KMS-11 (cell line): ENCODE data around the gene WNT4.

Source experiments
- H2AFZ ChIP-seq: fragments of 200-600 bp; sonication (generic); 2 replicates; pipeline ENCODE4 v1.6.1; 2016; ENCODE audit warnings: antibody characterized with exemption, mixed run types, low read depth
- H3K27ac ChIP-seq: fragments of 200-600 bp; sonication (generic); 2 replicates; pipeline ENCODE4 v1.6.1; 2016; ENCODE audit warnings: mild to moderate bottlenecking, mixed run types
- H3K27me3 ChIP-seq: fragments of 200-600 bp; sonication (generic); 2 replicates; pipeline ENCODE4 v1.6.1; 2017; ENCODE audit warnings: mild to moderate bottlenecking, low read depth, mixed run types, moderate library complexity; ENCODE audit not compliant: insufficient read depth
- H3K36me3 ChIP-seq: fragments of 200-600 bp; sonication (generic); 2 replicates; pipeline ENCODE4 v1.6.1; 2017; ENCODE audit warnings: mild to moderate bottlenecking, mixed run types; ENCODE audit not compliant: insufficient read depth
- H3K4me1 ChIP-seq: fragments of 200-600 bp; sonication (generic); 2 replicates; pipeline ENCODE4 v1.6.1; 2016; ENCODE audit warnings: mild to moderate bottlenecking, low read depth, mixed run types; ENCODE audit not compliant: poor library complexity, severe bottlenecking
- H3K4me2 ChIP-seq: fragments of 200-600 bp; sonication (generic); 2 replicates; pipeline ENCODE4 v1.7.0; 2016; ENCODE audit warnings: mild to moderate bottlenecking, mixed run types
- H3K4me3 ChIP-seq: fragments of 200-600 bp; sonication (generic); IDR thresholded peaks from 2 replicates; pipeline ENCODE4 v1.6.1; 2017; ENCODE audit warnings: low read depth, low read length, mixed read lengths; ENCODE audit not compliant: insufficient read depth
- H3K79me2 ChIP-seq: fragments of 200-600 bp; sonication (generic); 2 replicates; pipeline ENCODE4 v1.6.1; 2016; ENCODE audit warnings: low read depth, mixed run types; ENCODE audit not compliant: insufficient read depth
- H3K9ac ChIP-seq: fragments of 200-600 bp; sonication (generic); 2 replicates; pipeline ENCODE4 v1.6.1; 2016; ENCODE audit warnings: mild to moderate bottlenecking, mixed run types
- H4K20me1 ChIP-seq: fragments of 200-600 bp; sonication (generic); 2 replicates; pipeline ENCODE4 v1.6.1; 2016; ENCODE audit warnings: mild to moderate bottlenecking, mixed run types; ENCODE audit not compliant: insufficient read depth
- CTCF ChIP-seq: fragments of 200-600 bp; sonication (generic); conservative IDR thresholded peaks from 2 replicates; pipeline ENCODE4 v1.6.1; 2017; ENCODE audit warnings: low read depth, mild to moderate bottlenecking, antibody characterized with exemption, low read length, moderate library complexity, mixed read lengths

WNT4 gene

GRCh38 chr1:22117851-22118250 lies 25.0 kb downstream of the WNT4 start:
- Histone ChIP-seq H3K4me3 (no peak overlapping the region), H3K36me3 (no peaks in the 10 kb centered on the region), H3K9ac (no peak overlapping the region), H3K27me3 (no peaks in the 10 kb centered on the region), H3K4me1 (peaks cover 14% of the 10 kb centered on the region), H3K4me2 (no peak overlapping the region), H2AFZ (no peak overlapping the region), H3K27ac (no peak overlapping the region), H3K79me2 (no peaks in the 10 kb centered on the region), H4K20me1 (no peaks in the 10 kb centered on the region)
- no peak for TF ChIP-seq CTCF

DNA sequence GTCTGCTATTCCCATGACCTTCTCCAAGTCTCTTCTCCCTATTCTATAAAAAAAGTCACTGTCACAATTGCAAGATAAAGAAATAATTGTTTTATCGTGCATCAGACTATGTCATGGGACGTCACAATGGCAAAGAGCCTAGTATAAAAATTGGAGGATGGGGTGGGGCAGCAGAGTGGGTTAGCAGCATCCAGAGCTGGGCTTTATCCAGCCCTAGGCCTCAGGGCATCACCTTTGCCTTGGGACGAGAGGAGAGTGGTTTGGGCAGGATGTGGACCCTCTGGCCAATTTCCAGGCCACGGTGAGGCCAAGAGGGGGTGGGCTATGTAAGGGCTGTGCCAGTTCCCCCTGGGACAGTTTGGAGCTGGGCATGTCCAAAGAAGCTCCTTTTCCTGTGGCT lies 25.7 kb downstream of the WNT4 start:
- Histone ChIP-seq H3K36me3 (no peaks in the 10 kb centered on the region), H2AFZ (no peak overlapping the region), H3K79me2 (no peaks in the 10 kb centered on the region), H3K4me2 (no peak overlapping the region), H4K20me1 (no peaks in the 10 kb centered on the region), H3K27me3 (no peaks in the 10 kb centered on the region), H3K4me1 (peaks cover 14% of the 10 kb centered on the region), H3K4me3 (no peak overlapping the region), H3K27ac (no peak overlapping the region), H3K9ac (no peak overlapping the region)
- TF ChIP-seq CTCF: no peak

DNA sequence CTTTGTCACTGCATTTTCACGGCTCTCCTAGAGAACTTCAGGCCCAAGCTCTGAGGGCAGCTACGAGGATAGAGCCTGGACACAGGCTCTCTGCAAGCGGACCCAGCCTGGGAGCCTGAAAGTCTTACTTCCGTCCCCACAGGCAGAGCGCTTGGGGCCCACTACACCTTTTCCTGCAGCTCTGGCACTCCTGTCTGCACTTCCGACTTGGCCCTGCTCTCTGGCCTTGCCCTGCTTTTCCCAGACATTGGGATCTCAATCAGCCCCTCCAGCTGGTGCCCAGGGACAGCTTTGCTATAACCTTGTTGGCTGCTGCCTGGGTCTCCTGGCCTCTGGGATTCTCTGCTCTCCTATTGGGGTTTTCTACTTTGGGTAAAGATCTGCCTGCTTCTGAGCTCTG lies 27.6 kb downstream of the WNT4 start:
- Histone ChIP-seq H3K4me3 (no peak overlapping the region), H4K20me1 (no peaks in the 10 kb centered on the region), H3K36me3 (no peaks in the 10 kb centered on the region)

DNA sequence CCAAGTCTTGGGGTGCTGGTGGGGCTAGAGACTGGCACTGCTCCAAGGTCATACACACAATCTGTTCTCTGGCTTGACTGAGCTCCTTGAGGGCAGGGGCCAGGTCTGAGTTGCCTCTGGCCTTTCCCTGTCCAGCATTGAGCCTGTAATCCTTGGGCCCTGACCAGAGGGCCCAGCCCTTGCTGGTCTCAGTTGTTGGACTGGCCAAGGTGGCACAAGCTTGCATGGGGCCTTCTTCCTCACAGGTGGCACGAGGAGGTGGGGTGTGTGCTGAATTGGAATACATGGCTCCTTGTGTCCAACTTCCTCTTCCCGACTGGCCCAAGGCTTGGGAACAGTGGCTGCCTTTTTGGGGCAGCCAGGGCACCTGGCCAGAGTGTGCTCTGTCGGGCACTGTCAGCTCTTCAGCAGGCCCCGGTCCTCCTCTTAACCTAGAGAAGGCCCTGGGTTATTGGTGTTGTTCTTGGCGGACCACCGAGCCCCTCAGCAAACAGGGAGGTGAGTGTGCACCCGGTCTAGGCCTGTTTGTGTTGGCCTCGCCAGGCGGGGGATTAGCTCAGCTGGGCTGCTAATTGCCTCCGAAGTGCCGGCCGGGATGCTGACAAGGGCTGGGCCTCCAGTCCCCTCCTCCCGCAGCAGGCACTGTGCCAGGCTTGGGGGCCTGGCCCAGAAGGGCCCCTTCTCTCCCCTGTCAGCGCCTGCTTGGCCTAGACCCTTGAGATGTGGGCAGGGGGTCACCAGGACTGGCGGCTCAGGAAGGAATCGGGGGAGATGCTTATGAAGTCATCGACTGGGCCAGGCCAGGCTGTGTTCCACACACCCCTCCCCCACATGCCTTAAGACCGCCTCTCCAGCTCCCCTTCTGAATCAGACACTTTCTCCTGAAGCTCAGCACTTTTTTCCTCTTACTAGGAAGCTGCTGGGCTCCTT lies 28.5 kb downstream of the WNT4 start:
- Histone ChIP-seq H3K27me3 (no peaks in the 10 kb centered on the region), H2AFZ (no peak overlapping the region), H3K4me3 (no peak overlapping the region), H3K9ac (no peak overlapping the region), H3K36me3 (no peaks in the 10 kb centered on the region), H3K79me2 (no peaks in the 10 kb centered on the region), H3K27ac (no peak overlapping the region), H4K20me1 (no peaks in the 10 kb centered on the region), H3K4me2 (no peak overlapping the region), H3K4me1 (peaks cover 14% of the 10 kb centered on the region)
- TF ChIP-seq CTCF: no peak

More for the DNA sequence above, 27.6 kb downstream of the WNT4 start:
- no peak for TF ChIP-seq CTCF
- no peak overlapping the region for H3K9ac ChIP-seq
- peaks cover 14% of the 10 kb centered on the region for H3K4me1 ChIP-seq
- no peaks in the 10 kb centered on the region for H3K27me3 ChIP-seq
- no peak overlapping the region for H3K4me2 ChIP-seq
- no peak overlapping the region for H3K27ac ChIP-seq
- H2AFZ ChIP-seq: no peak overlapping the region
- no peaks in the 10 kb centered on the region for H3K79me2 ChIP-seq
